IMR-90 (cell line): ENCODE measurements around the gene PSMC5. TPM values are rescaled to one million over a fixed set of nuclear protein-coding genes. Genes with fewer than 3 reads are reported as not detected.

Experiments used
- ATAC-seq: fragments of 200-7000 bp; cut with Tn5 transposase; 2 replicates; pipeline ENCODE4 v1.9.1; 2020; ENCODE audit warnings: low read depth, mild to moderate bottlenecking, moderate library complexity
- BruUV-seq: library from RNA; stranded (reverse); fragments of 400-500 nt; replicated peaks from 2 replicates; lab custom pipeline; 2021; lab: Mats Ljungman, UMichigan
- CTCF ChIA-PET: fragments of 300-600 bp; formaldehyde crosslinking; extraction: SDS; loops from one replicate; lab custom pipeline; 2021; ENCODE audit warnings: antibody characterized with exemption; lab: Yijun Ruan, JAX
- POLR2A ChIA-PET: fragments of 300-600 bp; sonication (Branson Sonifier 250); formaldehyde crosslinking; loops from one replicate; lab custom pipeline; 2022; ENCODE audit warnings: antibody characterized with exemption; ENCODE audit not compliant: unreplicated experiment; lab: Charles Lee
- DNase-seq: peaks from one replicate; pipeline ENCODE4 v3.0.0; 2013
- H2AFZ ChIP-seq: replicated peaks from 2 replicates; pipeline ENCODE3; 2013; ENCODE audit warnings: low read length, mild to moderate bottlenecking; ENCODE audit not compliant: poor library complexity
- H2AK5ac ChIP-seq: 2 replicates; pipeline ENCODE4 v1.6.1; 2013; ENCODE audit warnings: low read depth, low read length, inconsistent platforms
- H2AK9ac ChIP-seq: replicated peaks from 2 replicates; pipeline ENCODE3; 2013; ENCODE audit warnings: mild to moderate bottlenecking, low read depth, low read length, moderate library complexity; ENCODE audit not compliant: poor library complexity
- H2BK120ac ChIP-seq: 2 replicates; pipeline ENCODE4 v1.6.1; 2013; ENCODE audit warnings: low read depth, low read length, inconsistent platforms
- H2BK15ac ChIP-seq: 3 replicates; pipeline ENCODE4 v1.6.1; 2013; ENCODE audit warnings: low read depth, low read length, inconsistent platforms
- H2BK20ac ChIP-seq: 2 replicates; pipeline ENCODE4 v1.6.1; 2013; ENCODE audit warnings: low read depth, mild to moderate bottlenecking, inconsistent platforms, low read length, moderate library complexity
- H2BK5ac ChIP-seq: 2 replicates; pipeline ENCODE4 v1.6.1; 2013; ENCODE audit warnings: mild to moderate bottlenecking, low read depth, low read length, inconsistent platforms; ENCODE audit not compliant: poor library complexity, severe bottlenecking
- H3K14ac ChIP-seq: replicated peaks from 2 replicates; pipeline ENCODE4 v1.6.1; 2013; ENCODE audit warnings: low read depth, low read length, inconsistent platforms
- H3K18ac ChIP-seq: 2 replicates; pipeline ENCODE4 v1.6.1; 2013; ENCODE audit warnings: low read depth, low read length, control low read depth
- H3K23ac ChIP-seq: 2 replicates; pipeline ENCODE4 v1.6.1; 2013; ENCODE audit warnings: low read depth, low read length, inconsistent platforms
- H3K27ac ChIP-seq: 2 replicates; pipeline ENCODE4 v1.5.1; 2013; ENCODE audit warnings: mild to moderate bottlenecking, control low read depth, low read length; ENCODE audit not compliant: insufficient read depth
- H3K27me3 ChIP-seq: 2 replicates; pipeline ENCODE4 v1.6.1; 2013; ENCODE audit warnings: low read length; ENCODE audit not compliant: control insufficient read depth, insufficient read depth
- H3K36me3 ChIP-seq: 2 replicates; pipeline ENCODE4 v1.6.1; 2013; ENCODE audit warnings: low read length, mixed read lengths; ENCODE audit not compliant: control insufficient read depth, insufficient read depth
- H3K4ac ChIP-seq: 2 replicates; pipeline ENCODE4 v1.6.1; 2013; ENCODE audit warnings: low read depth, low read length, inconsistent platforms
- H3K4me1 ChIP-seq: 2 replicates; pipeline ENCODE4 v1.6.1; 2013; ENCODE audit warnings: low read length, mixed read lengths; ENCODE audit not compliant: control insufficient read depth, insufficient read depth
- H3K4me2 ChIP-seq: 2 replicates; pipeline ENCODE4 v1.6.1; 2013; ENCODE audit warnings: low read depth, mild to moderate bottlenecking, control low read depth, low read length, moderate library complexity
- H3K4me3 ChIP-seq: 2 replicates; pipeline ENCODE4 v1.5.1; 2013; ENCODE audit warnings: low read depth, mild to moderate bottlenecking, control low read depth, low read length, moderate library complexity; ENCODE audit not compliant: insufficient read depth
- H3K56ac ChIP-seq: 2 replicates; pipeline ENCODE4 v1.6.1; 2013; ENCODE audit warnings: low read length, inconsistent platforms; ENCODE audit not compliant: insufficient read depth; ENCODE audit errors: extremely low read depth
- H3K79me1 ChIP-seq, 2 experiments: 2 replicates each; pipeline ENCODE4 v1.6.1; 2013; ENCODE audit warnings: low read length in 2 of 2, inconsistent platforms in 1 of 2, low read depth in 1 of 2
- H3K9ac ChIP-seq: 2 replicates; pipeline ENCODE4 v1.6.1; 2013; ENCODE audit warnings: low read depth, low read length, control low read depth
- H3K9me1 ChIP-seq: 2 replicates; pipeline ENCODE4 v1.6.1; 2013; ENCODE audit warnings: low read length, inconsistent platforms; ENCODE audit not compliant: insufficient read depth
- H3K9me3 ChIP-seq: 2 replicates; pipeline ENCODE4 v1.6.1; 2013; ENCODE audit warnings: low read length; ENCODE audit not compliant: control insufficient read depth, insufficient read depth
- H4K20me1 ChIP-seq: 2 replicates; pipeline ENCODE4 v1.6.1; 2013; ENCODE audit warnings: low read length, inconsistent platforms; ENCODE audit not compliant: insufficient read depth
- H4K5ac ChIP-seq: 2 replicates; pipeline ENCODE4 v1.6.1; 2013; ENCODE audit warnings: mild to moderate bottlenecking, low read depth, low read length, control low read depth
- H4K8ac ChIP-seq, 2 experiments: 2 replicates each; pipeline ENCODE4 v1.6.1; 2013; ENCODE audit warnings: low read depth in 2 of 2, low read length in 2 of 2, control low read depth in 1 of 2, inconsistent platforms in 1 of 2
- H4K91ac ChIP-seq: 2 replicates; pipeline ENCODE4 v1.6.1; 2013; ENCODE audit warnings: low read depth, low read length, inconsistent platforms; ENCODE audit not compliant: insufficient read depth
- BHLHE40 ChIP-seq: fragments of 150-350 bp; IDR thresholded peaks from 2 replicates; pipeline ENCODE4 v1.6.1; 2016; ENCODE audit warnings: mild to moderate bottlenecking, low read depth, low read length
- CEBPB ChIP-seq: IDR thresholded peaks from 2 replicates; pipeline ENCODE4 v1.6.1; 2012; ENCODE audit warnings: low read depth, low read length, improper control_type of control experiment
- CHD1 ChIP-seq: IDR thresholded peaks from 2 replicates; pipeline ENCODE4 v1.6.1; 2012; ENCODE audit warnings: low read depth, low read length, improper control_type of control experiment
- CTCF ChIP-seq: conservative IDR thresholded peaks from 2 replicates; pipeline ENCODE4 v1.5.1; 2012; ENCODE audit warnings: mild to moderate bottlenecking, low read depth, low read length, improper control_type of control experiment
- ELK1 ChIP-seq: fragments of 150-350 bp; IDR thresholded peaks from 2 replicates; pipeline ENCODE4 v1.6.1; 2016; ENCODE audit warnings: low read depth, mild to moderate bottlenecking, low read length, moderate library complexity, borderline replicate concordance
- FOS ChIP-seq: fragments of 150-350 bp; IDR thresholded peaks from 2 replicates; pipeline ENCODE4 v1.6.1; 2016; ENCODE audit warnings: low read depth, low read length
- MAFK ChIP-seq: IDR thresholded peaks from 2 replicates; pipeline ENCODE4 v1.6.1; 2012; ENCODE audit warnings: low read depth, low read length, improper control_type of control experiment
- MAZ ChIP-seq: IDR thresholded peaks from 2 replicates; pipeline ENCODE4 v1.6.1; 2012; ENCODE audit warnings: low read depth, mild to moderate bottlenecking, low read length, improper control_type of control experiment, moderate library complexity, borderline replicate concordance
- MXI1 ChIP-seq: IDR thresholded peaks from 2 replicates; pipeline ENCODE4 v1.6.1; 2012; ENCODE audit warnings: low read depth, mild to moderate bottlenecking, low read length, moderate library complexity, borderline replicate concordance
- NFE2L2 ChIP-seq: fragments of 150-350 bp; IDR thresholded peaks from 2 replicates; pipeline ENCODE4 v1.6.1; 2016; ENCODE audit warnings: low read depth, mild to moderate bottlenecking, low read length
- POLR2A ChIP-seq: IDR thresholded peaks from 2 replicates; pipeline ENCODE4 v1.6.1; 2012; ENCODE audit warnings: mild to moderate bottlenecking, low read depth, low read length
- RAD21 ChIP-seq: IDR thresholded peaks from 2 replicates; pipeline ENCODE4 v1.6.1; 2012; ENCODE audit warnings: low read length, improper control_type of control experiment
- RCOR1 ChIP-seq: IDR thresholded peaks from 2 replicates; pipeline ENCODE4 v1.6.1; 2012; ENCODE audit warnings: mild to moderate bottlenecking, low read length, improper control_type of control experiment; ENCODE audit not compliant: insufficient replicate concordance
- RFX5 ChIP-seq: IDR thresholded peaks from 2 replicates; pipeline ENCODE4 v1.8.0; 2012; ENCODE audit warnings: low read depth, mild to moderate bottlenecking, low read length, moderate library complexity
- SMC3 ChIP-seq: fragments of 150-350 bp; IDR thresholded peaks from 2 replicates; pipeline ENCODE4 v1.6.1; 2016; ENCODE audit warnings: low read depth, mild to moderate bottlenecking, antibody characterized with exemption, low read length, moderate library complexity
- USF2 ChIP-seq: fragments of 150-350 bp; IDR thresholded peaks from 2 replicates; pipeline ENCODE4 v1.6.1; 2017; ENCODE audit warnings: mild to moderate bottlenecking, antibody characterized with exemption, low read length, low read depth
- WGBS, 2 experiments: methylation state at CpG; one replicate each; pipeline versions ENCODE4 v1.1.5 to v1.1.7; 2013; ENCODE audit warnings: missing lambda C conversion rate in 2 of 2; ENCODE audit not compliant: insufficient read length in 1 of 2; ENCODE audit errors: extremely low coverage in 2 of 2; 5-methylcytosine and 5-hydroxymethylcytosine counted together
- dilution Hi-C: fragments of 300-500 bp; cut with HindIII; formaldehyde crosslinking; loops from one replicate; pipeline ENCODE4 v1.14.3; 2018; ENCODE audit warnings: low sequenced_read_pairs; ENCODE audit not compliant: unreplicated experiment
- in situ Hi-C: fragments of 300-500 bp; cut with MboI; formaldehyde crosslinking; loops from 3 replicates; pipeline ENCODE4 v1.14.3; 2019; ENCODE audit warnings: low sequenced_read_pairs, inconsistent platforms, mixed read lengths
- intact Hi-C: fragments of 100-400 bp; cut with micrococcal nuclease; formaldehyde crosslinking; loops from 2 replicates; pipeline ENCODE4 v1.10.0; 2022
- polyA plus RNA-seq, 3 experiments: library from polyadenylated mRNA; depleted of rRNA; stranded (reverse); fragments of >200 nt; gene quantifications; 2 replicates each; pipeline ENCODE4 v1.2.3, GENCODE V29; 2012; ENCODE audit warnings: low replicate concordance in 1 of 3
- total RNA-seq: library from RNA; depleted of rRNA; stranded (reverse); fragments of >200 nt; gene quantifications from 2 replicates; pipeline ENCODE4 v1.2.3, GENCODE V29; 2012

PSMC5 gene
- total and polyA plus RNA-seq, 2 of the 4 experiments (the other 2 are of a cell fraction), result 105 to 165 TPM

GRCh38 chr17:63833741-63834373, 6.6 kb downstream of the PSMC5 start:
- TF ChIP-seq RFX5, result no peak
- no peak for TF ChIP-seq SMC3
- no peak for TF ChIP-seq POLR2A
- TF ChIP-seq FOS, result no peak
- no peak for TF ChIP-seq CEBPB
- no peak for TF ChIP-seq USF2
- TF ChIP-seq CTCF, result no peak
- TF ChIP-seq ELK1, result no peak
- TF ChIP-seq BHLHE40, result no peak
- TF ChIP-seq RAD21, result no peak
- TF ChIP-seq MAFK, result no peak
- no peak for TF ChIP-seq MXI1
- no peak for TF ChIP-seq RCOR1
- no peak for TF ChIP-seq NFE2L2
- TF ChIP-seq MAZ, result no peak
- no peak for TF ChIP-seq CHD1
- BruUV-seq, result no TSS peak
- ChIA-PET POLR2A (interaction anchor here (0.7 kb wide), 1 partner anchor 17 kb away, joined by 3 read pairs; no protein-coding TSS in a partner anchor), CTCF (interaction anchor here (0.6 to 1.4 kb wide), 3 partner anchors 33 to 267 kb away, joined by 3 read pairs; no protein-coding TSS in a partner anchor)
- Histone ChIP-seq H3K56ac (no peak overlapping the region), H4K20me1 (peaks cover 51% of the 10 kb centered on the region), H2BK5ac (peak overlapping the region; percentile 6), H4K91ac (no peak overlapping the region), H4K5ac (no peak overlapping the region), H2AFZ (no peak overlapping the region), H3K18ac (no peak overlapping the region), H3K4ac (no peak overlapping the region), H2AK9ac (peak overlapping the region; percentile 82), H3K4me1 (peaks cover 7% of the 10 kb centered on the region), H2BK15ac (no peak overlapping the region), H3K9me1 (no peaks in the 10 kb centered on the region; the same call in 1 of the 2 replicates), H3K79me1 (peaks cover 21 to 79% of the 10 kb centered on the region in 2 experiments), H3K27me3 (no peaks in the 10 kb centered on the region), H4K8ac (no peak overlapping the region), H2AK5ac (no peak overlapping the region), H2BK120ac (no peak overlapping the region), H3K4me3 (no peak overlapping the region), H3K4me2 (no peak overlapping the region), H3K9ac (no peak overlapping the region), H2BK20ac (no peak overlapping the region), H3K27ac (no peak overlapping the region), H3K14ac (no peak overlapping the region), H3K23ac (no peak overlapping the region), H3K36me3 (peaks cover 71% of the 10 kb centered on the region), H3K9me3 (no peaks in the 10 kb centered on the region)
- intact Hi-C loops (no loop called here), dilution Hi-C loops (no loop called here), in situ Hi-C loops (no loop called here)
- DNase-seq (no peak), ATAC-seq (no peak)
- 92% methylated on average over 5 of the region's 15 CpGs; no CpG with 5 or more reads in 1 of the 2 experiments for WGBS, 2 experiments
